ENCODE results near the gene L1TD1. TPM values are rescaled to one million over a fixed set of nuclear protein-coding genes. Genes with fewer than 3 reads are reported as not detected.

Gene L1TD1
- total RNA-seq, 1 experiment from 2014 or later: not detected

- no peaks in the 10 kb centered on the region for H4K20me1 ChIP-seq (ENCODE audit: insufficient read depth)
- H3K9me2 ChIP-seq (ENCODE audit: insufficient read depth): no peaks in the 10 kb centered on the region
- no peak for DNase-seq
- no peaks in the 10 kb centered on the region for H3K79me2 ChIP-seq (ENCODE audit: low read depth)
- H3K4me3 ChIP-seq: no peak overlapping the region
- H3K9me3 ChIP-seq (ENCODE audit: insufficient read depth, low read depth): no peaks in the 10 kb centered on the region
- no peaks in the 10 kb centered on the region for H3K27me3 ChIP-seq (ENCODE audit: insufficient read depth, low read depth)
- no peak overlapping the region for H3K27ac ChIP-seq
- TF ChIP-seq CTCF (conservative IDR thresholded peaks at IDR 0.05) (no peak), EZH2 (IDR thresholded peaks at IDR 0.05; ENCODE audit: low read depth) (no peak)
- H2AFZ ChIP-seq: no peak overlapping the region
- H3K4me2 ChIP-seq: no peak overlapping the region
- H3K4me1 ChIP-seq (replicated peaks; ENCODE audit: insufficient read depth): no peaks in the 10 kb centered on the region
- ChIA-PET CTCF (no interaction called here), POLR2A (ENCODE audit: unreplicated experiment) (no interaction called here)
- BruUV-seq (replicated peaks): no TSS peak
- intact Hi-C loops (cut with micrococcal nuclease; ENCODE audit: unreplicated experiment): no loop called here
- H3K36me3 ChIP-seq (ENCODE audit: low read depth): no peaks in the 10 kb centered on the region
- H3F3A ChIP-seq (ENCODE audit: insufficient read depth, low read depth): no peaks in the 10 kb centered on the region
Observed at GRCh38 chr1:62260688-62261087, 66.0 kb downstream of the L1TD1 start.

Other genes starting within 250 kb of the L1TD1 start
- 1.7 and 2.0 TPM in 2 replicates for gene KANK4, start 124.6 kb downstream of the L1TD1 start, total RNA-seq (2021)
- 42.1 and 50.3 TPM in 2 replicates for gene USP1, start 242.2 kb downstream of the L1TD1 start, total RNA-seq (2021)

Measured in PC-9 (cell line).